Endothelial cell (in vitro differentiated cells): ENCODE data around the gene PTPRT. TPM values are rescaled to one million over a fixed set of nuclear protein-coding genes. Genes with fewer than 3 reads are reported as not detected.

Source experiments
- DNase-seq: peaks from one replicate; pipeline ENCODE4 v3.0.0; 2021; ENCODE audit warnings: low spot score
- H3K27ac Mint-ChIP-seq: one replicate; pipeline ENCODE4 v1.8.0; 2021; ENCODE audit warnings: mixed read lengths, inconsistent platforms; ENCODE audit not compliant: unreplicated experiment
- H3K27me3 Mint-ChIP-seq: one replicate; pipeline ENCODE4 v1.8.0; 2021; ENCODE audit warnings: mild to moderate bottlenecking, moderate library complexity, mixed read lengths, inconsistent platforms; ENCODE audit not compliant: unreplicated experiment
- H3K36me3 Mint-ChIP-seq: one replicate; pipeline ENCODE4 v1.8.0; 2021; ENCODE audit warnings: mild to moderate bottlenecking, low read depth, mixed read lengths, inconsistent platforms; ENCODE audit not compliant: unreplicated experiment
- H3K4me1 Mint-ChIP-seq: one replicate; pipeline ENCODE4 v1.8.0; 2021; ENCODE audit warnings: mild to moderate bottlenecking, mixed read lengths, inconsistent platforms; ENCODE audit not compliant: unreplicated experiment
- H3K4me3 Mint-ChIP-seq: one replicate; pipeline ENCODE4 v1.8.0; 2021; ENCODE audit warnings: mild to moderate bottlenecking, mixed read lengths, inconsistent platforms; ENCODE audit not compliant: unreplicated experiment
- H3K9me3 Mint-ChIP-seq: one replicate; pipeline ENCODE4 v1.8.0; 2021; ENCODE audit warnings: mixed read lengths, inconsistent platforms; ENCODE audit not compliant: unreplicated experiment
- CTCF ChIP-seq: fragments of 200-600 bp; sonication (generic); IDR thresholded peaks from one replicate; pipeline ENCODE4 v1.5.0; 2021; ENCODE audit warnings: antibody characterized with exemption; ENCODE audit not compliant: unreplicated experiment
- total RNA-seq: library from RNA; stranded (reverse); fragmentation: NEBNext Ultra II Directional; extraction: Animal tissue kit (Norgen Biotek cat#: 25700); gene quantifications from one replicate; pipeline ENCODE4 v1.2.1, GENCODE V29; 2021; ENCODE audit not compliant: unreplicated experiment

Gene PTPRT
- total RNA-seq, 1 donor from 2014 or later, result 0.10 TPM

GRCh38 chr20:42530191-42530590 lies 659.5 kb downstream of the PTPRT start:
- Mint-ChIP-seq H3K36me3 (peaks cover 13% of the 10 kb centered on the region), H3K4me3 (no peak overlapping the region), H3K27me3 (peaks cover 5% of the 10 kb centered on the region), H3K9me3 (peaks cover 30% of the 10 kb centered on the region), H3K4me1 (no peaks in the 10 kb centered on the region), H3K27ac (no peak overlapping the region)
- no peak for DNase-seq
- no peak for TF ChIP-seq CTCF

- peaks cover 23% of the 10 kb centered on the region for H3K9me3 Mint-ChIP-seq
- no peak for DNase-seq
- H3K4me3 Mint-ChIP-seq, result no peak overlapping the region
- H3K27ac Mint-ChIP-seq, result no peak overlapping the region
- H3K27me3 Mint-ChIP-seq, result no peaks in the 10 kb centered on the region
- no peaks in the 10 kb centered on the region for H3K4me1 Mint-ChIP-seq
- H3K36me3 Mint-ChIP-seq, result peaks cover 4% of the 10 kb centered on the region
- no peak for TF ChIP-seq CTCF
Measured at GRCh38 chr20:42524058-42524457, 665.6 kb downstream of the PTPRT start.

- H3K36me3 Mint-ChIP-seq, result no peaks in the 10 kb centered on the region
- no peak for TF ChIP-seq CTCF
- H3K27ac Mint-ChIP-seq, result no peak overlapping the region
- no peaks in the 10 kb centered on the region for H3K27me3 Mint-ChIP-seq
- no peaks in the 10 kb centered on the region for H3K4me1 Mint-ChIP-seq
- DNase-seq, result no peak
- H3K4me3 Mint-ChIP-seq, result no peak overlapping the region
- peaks cover 4% of the 10 kb centered on the region for H3K9me3 Mint-ChIP-seq
Measured at GRCh38 chr20:42516692-42517091, 673.0 kb downstream of the PTPRT start.

GRCh38 chr20:42510686-42511085 lies 679.0 kb downstream of the PTPRT start:
- no peak overlapping the region for H3K4me3 Mint-ChIP-seq
- peaks cover 4% of the 10 kb centered on the region for H3K9me3 Mint-ChIP-seq
- no peaks in the 10 kb centered on the region for H3K27me3 Mint-ChIP-seq
- no peaks in the 10 kb centered on the region for H3K36me3 Mint-ChIP-seq
- no peak overlapping the region for H3K27ac Mint-ChIP-seq
- no peak for TF ChIP-seq CTCF
- no peak for DNase-seq
- no peaks in the 10 kb centered on the region for H3K4me1 Mint-ChIP-seq

- no peaks in the 10 kb centered on the region for H3K36me3 Mint-ChIP-seq
- no peak for TF ChIP-seq CTCF
- DNase-seq, result no peak
Measured at GRCh38 chr20:42507874-42508273, 681.8 kb downstream of the PTPRT start.

More at GRCh38 chr20:42507874-42508273, 681.8 kb downstream of the PTPRT start:
- H3K4me3 Mint-ChIP-seq, result no peak overlapping the region
- peaks cover 4% of the 10 kb centered on the region for H3K9me3 Mint-ChIP-seq
- H3K27ac Mint-ChIP-seq, result no peak overlapping the region
- no peaks in the 10 kb centered on the region for H3K27me3 Mint-ChIP-seq
- H3K4me1 Mint-ChIP-seq, result no peaks in the 10 kb centered on the region
